HCT116 (cell line): ENCODE measurements around the gene CDK7. TPM values are rescaled to one million over a fixed set of nuclear protein-coding genes. Genes with fewer than 3 reads are reported as not detected.

Experiments
- ATAC-seq: fragments of 200-7000 bp; cut with Tn5 transposase; 2 replicates; pipeline ENCODE4 v1.9.1; 2020; ENCODE audit warnings: mild to moderate bottlenecking, moderate library complexity
- BruUV-seq: library from RNA; stranded (reverse); fragments of 400-500 nt; replicated peaks from 2 replicates; lab custom pipeline; 2021; lab: Mats Ljungman, UMichigan
- CTCF ChIA-PET: fragments of 300-600 bp; sonication (Branson Sonifier 250); formaldehyde crosslinking; loops from one replicate; lab custom pipeline; 2021; ENCODE audit warnings: antibody characterized with exemption; lab: Charles Lee
- POLR2A ChIA-PET: fragments of 300-600, 350-600 bp; sonication (Branson Sonifier 250); formaldehyde crosslinking; loops from one replicate; lab custom pipeline; 2021; ENCODE audit warnings: antibody characterized with exemption; lab: Charles Lee
- RAD21 ChIA-PET, 2 experiments: fragments of 300-600 bp; sonication (Branson Sonifier 250); formaldehyde crosslinking; loops; one replicate each; lab custom pipeline; 2023; ENCODE audit warnings: low total read pairs in 2 of 2; ENCODE audit not compliant: uncharacterized antibody in 2 of 2, unreplicated experiment in 2 of 2, low non-redundant PET in 1 of 2; lab: Charles Lee
- DNase-seq: peaks from one replicate; pipeline ENCODE4 v3.0.0-alpha.2; 2010; ENCODE audit warnings: low read depth, low spot score
- H2AFZ ChIP-seq: fragments of 200-600 bp; shearing (Covaris generic), sonication (generic); 2 replicates; pipeline ENCODE4 v1.6.1; 2017; ENCODE audit warnings: low read depth, mixed run types, mixed read lengths, antibody characterized with exemption, low read length; ENCODE audit not compliant: poor library complexity, severe bottlenecking
- H3K27ac ChIP-seq: 2 replicates; pipeline ENCODE4 v1.5.1; 2012; ENCODE audit warnings: low read depth, low read length
- H3K27me3 ChIP-seq: fragments of 200-600 bp; sonication (generic); 2 replicates; pipeline ENCODE4 v1.6.1; 2016; ENCODE audit warnings: mixed run types, low read length, mixed read lengths; ENCODE audit not compliant: insufficient read depth
- H3K36me3 ChIP-seq, 2 experiments: fragments of 200-500 bp in 1 of 2; fragments of 200-600 bp in 1 of 2; sonication (Bioruptor generic) in 1 of 2; sonication (generic) in 1 of 2; 2 replicates each; pipeline versions ENCODE4 v1.5.1 to v1.6.1; 2014 to 2016; ENCODE audit warnings: low read length in 2 of 2, inconsistent platforms in 1 of 2, mixed read lengths in 1 of 2, mixed run types in 1 of 2; ENCODE audit not compliant: insufficient read depth in 2 of 2, control insufficient read depth in 1 of 2
- H3K4me1 ChIP-seq, 2 experiments: fragments of 200-600 bp in 1 of 2; sonication (generic) in 1 of 2; 2 replicates each; pipeline versions ENCODE4 v1.5.1 to v1.6.1; 2012 to 2017; ENCODE audit warnings: low read length in 2 of 2, inconsistent platforms in 1 of 2, mild to moderate bottlenecking in 1 of 2, mixed read lengths in 1 of 2, mixed run types in 1 of 2, moderate library complexity in 1 of 2; ENCODE audit not compliant: insufficient read depth in 2 of 2, control insufficient read depth in 1 of 2
- H3K4me2 ChIP-seq: fragments of 200-600 bp; sonication (generic); 2 replicates; pipeline ENCODE4 v1.6.1; 2017; ENCODE audit warnings: mixed run types, low read length, mixed read lengths
- H3K4me3 ChIP-seq, 2 experiments: fragments of 200-600 bp in 1 of 2; sonication (generic) in 1 of 2; replicated peaks in 1 of 2; 2 replicates each; pipeline ENCODE4 v1.5.1; 2011 to 2016; ENCODE audit warnings: low read length in 2 of 2, control low read depth in 1 of 2, low read depth in 1 of 2, mild to moderate bottlenecking in 1 of 2, mixed read lengths in 1 of 2, mixed run types in 1 of 2
- H3K79me2 ChIP-seq: fragments of 200-600 bp; sonication (generic); 2 replicates; pipeline ENCODE4 v1.6.1; 2017; ENCODE audit warnings: mild to moderate bottlenecking, mixed run types, low read length, moderate library complexity, mixed read lengths; ENCODE audit not compliant: insufficient read depth
- H3K9ac ChIP-seq: fragments of 200-600 bp; sonication (generic); 2 replicates; pipeline ENCODE4 v1.6.1; 2016; ENCODE audit warnings: low read length, mixed read lengths
- H3K9me2 ChIP-seq: fragments of 200-600 bp; sonication (generic), shearing (Covaris generic); 2 replicates; pipeline ENCODE4 v1.6.1; 2017; ENCODE audit warnings: mixed run types, mild to moderate bottlenecking, moderate library complexity; ENCODE audit not compliant: insufficient read depth
- H3K9me3 ChIP-seq, 2 experiments: fragments of 200-500 bp in 1 of 2; fragments of 200-600 bp in 1 of 2; sonication (Bioruptor generic) in 1 of 2; sonication (generic) in 1 of 2; 2 replicates each; pipeline ENCODE4 v1.6.1; 2014 to 2017; ENCODE audit warnings: low read length in 2 of 2, mixed read lengths in 2 of 2, inconsistent platforms in 1 of 2, low read depth in 1 of 2, mild to moderate bottlenecking in 1 of 2, mixed run types in 1 of 2, moderate library complexity in 1 of 2; ENCODE audit not compliant: control insufficient read depth in 1 of 2, insufficient read depth in 1 of 2
- H4K20me1 ChIP-seq: fragments of 200-600 bp; sonication (generic), shearing (Covaris generic); 2 replicates; pipeline ENCODE4 v1.6.1; 2017; ENCODE audit warnings: mixed run types, mild to moderate bottlenecking, moderate library complexity; ENCODE audit not compliant: insufficient read depth
- ELF1 ChIP-seq: IDR thresholded peaks from 2 replicates; pipeline ENCODE4 v1.6.1; 2012; ENCODE audit warnings: low read depth, borderline replicate concordance
- EZH2 ChIP-seq: fragments of 200-600 bp; sonication (generic); IDR thresholded peaks from 2 replicates; pipeline ENCODE4 v1.6.1; 2017; ENCODE audit warnings: antibody characterized with exemption, mixed run types
- EZH2phosphoT487 ChIP-seq: fragments of 200-600 bp; IDR thresholded peaks from 2 replicates; pipeline ENCODE4 v1.6.1; 2018; ENCODE audit warnings: antibody characterized with exemption, borderline replicate concordance
- JUND ChIP-seq: IDR thresholded peaks from 2 replicates; pipeline ENCODE4 v1.6.1; 2012
- POLR2A ChIP-seq: IDR thresholded peaks from 2 replicates; pipeline ENCODE4 v1.7.0; 2011; ENCODE audit warnings: borderline replicate concordance; ENCODE audit not compliant: insufficient read depth, insufficient read length; ENCODE audit errors: extremely low read depth
- SIN3A ChIP-seq: IDR thresholded peaks from 2 replicates; pipeline ENCODE4 v1.6.1; 2012; ENCODE audit warnings: low read depth
- SRF ChIP-seq: IDR thresholded peaks from 2 replicates; pipeline ENCODE4 v1.6.1; 2012; ENCODE audit warnings: low read depth
- TCF7L2 ChIP-seq: IDR thresholded peaks from 2 replicates; pipeline ENCODE4 v1.7.0; 2011; ENCODE audit warnings: borderline replicate concordance, inconsistent platforms; ENCODE audit not compliant: insufficient read depth, insufficient read length; ENCODE audit errors: extremely low read depth
- YY1 ChIP-seq: IDR thresholded peaks from 2 replicates; pipeline ENCODE4 v1.6.1; 2011; ENCODE audit warnings: low read length, low read depth, moderate library complexity, mild to moderate bottlenecking; ENCODE audit not compliant: insufficient replicate concordance; ENCODE audit errors: extremely low read depth
- intact Hi-C: fragments of 100-400 bp; cut with micrococcal nuclease; formaldehyde crosslinking; loops from 2 replicates; pipeline ENCODE4 v1.10.0; 2022
- total RNA-seq: library from RNA; stranded (reverse); gene quantifications from one replicate; pipeline ENCODE4 v1.2.1, GENCODE V29; 2021; ENCODE audit not compliant: unreplicated experiment
- TF ChIP-seq, protein P1 (sequence below), 3 experiments: fragments of 200-600 bp in 1 of 3; sonication (generic) in 1 of 3; IDR thresholded peaks in 2 of 3; conservative IDR thresholded peaks in 1 of 3; 2 replicates each; pipeline ENCODE4 v1.5.1; 2012 to 2017; ENCODE audit warnings: low read depth in 2 of 3, low read length in 2 of 3, antibody characterized with exemption in 1 of 3, borderline replicate concordance in 1 of 3, control low read depth in 1 of 3, mild to moderate bottlenecking in 1 of 3, mixed read lengths in 1 of 3, mixed run types in 1 of 3, moderate library complexity in 1 of 3; ENCODE audit not compliant: insufficient read depth in 1 of 3
- TF ChIP-seq, protein P2 (sequence below): IDR thresholded peaks from 2 replicates; pipeline ENCODE4 v1.6.1; 2012; ENCODE audit warnings: low read depth
- TF ChIP-seq, protein P3 (sequence below): IDR thresholded peaks from 2 replicates; pipeline ENCODE4 v1.6.1; 2012

The CDK7 gene
- total RNA-seq, 1 experiment from 2014 or later, result 67.0 TPM

DNA sequence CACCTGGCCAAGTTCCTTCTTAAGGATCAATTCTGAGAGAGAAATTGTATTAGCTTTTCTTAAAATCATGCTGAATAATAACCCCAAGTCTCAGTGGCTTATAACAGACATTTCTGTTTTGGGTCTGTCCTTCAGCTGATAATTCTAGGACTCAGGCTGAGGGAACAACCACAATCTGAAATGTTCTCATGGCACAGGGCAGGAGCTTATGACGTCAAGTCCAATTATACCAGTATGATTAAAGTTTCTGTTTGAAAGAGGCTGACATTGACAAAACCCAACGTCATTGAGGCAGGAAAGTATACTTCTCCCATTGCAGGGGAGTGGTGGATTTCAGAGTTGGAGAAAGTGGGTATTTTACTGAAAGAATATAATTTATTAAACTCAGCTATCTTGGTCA lies 23.5 kb upstream of the CDK7 start:
- DNase-seq (no peak), ATAC-seq (no peak)
- no peaks in the 10 kb centered on the region; the same call in 1 of the 2 replicates for H4K20me1 ChIP-seq
- no peak overlapping the region for H2AFZ ChIP-seq
- H3K4me3 ChIP-seq, result no peak overlapping the region
- RAD21 ChIA-PET, result no interaction called here
- H3K9me2 ChIP-seq, result no peaks in the 10 kb centered on the region
- TF ChIP-seq, protein P1, sequence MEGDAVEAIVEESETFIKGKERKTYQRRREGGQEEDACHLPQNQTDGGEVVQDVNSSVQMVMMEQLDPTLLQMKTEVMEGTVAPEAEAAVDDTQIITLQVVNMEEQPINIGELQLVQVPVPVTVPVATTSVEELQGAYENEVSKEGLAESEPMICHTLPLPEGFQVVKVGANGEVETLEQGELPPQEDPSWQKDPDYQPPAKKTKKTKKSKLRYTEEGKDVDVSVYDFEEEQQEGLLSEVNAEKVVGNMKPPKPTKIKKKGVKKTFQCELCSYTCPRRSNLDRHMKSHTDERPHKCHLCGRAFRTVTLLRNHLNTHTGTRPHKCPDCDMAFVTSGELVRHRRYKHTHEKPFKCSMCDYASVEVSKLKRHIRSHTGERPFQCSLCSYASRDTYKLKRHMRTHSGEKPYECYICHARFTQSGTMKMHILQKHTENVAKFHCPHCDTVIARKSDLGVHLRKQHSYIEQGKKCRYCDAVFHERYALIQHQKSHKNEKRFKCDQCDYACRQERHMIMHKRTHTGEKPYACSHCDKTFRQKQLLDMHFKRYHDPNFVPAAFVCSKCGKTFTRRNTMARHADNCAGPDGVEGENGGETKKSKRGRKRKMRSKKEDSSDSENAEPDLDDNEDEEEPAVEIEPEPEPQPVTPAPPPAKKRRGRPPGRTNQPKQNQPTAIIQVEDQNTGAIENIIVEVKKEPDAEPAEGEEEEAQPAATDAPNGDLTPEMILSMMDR (IDR thresholded peaks at IDR 0.05 in 2 of 3, conservative IDR thresholded peaks at IDR 0.05 in 1 of 3; ENCODE audit: borderline replicate concordance in 1 of 3, insufficient read depth in 1 of 3, low read depth in 2 of 3, low read length in 2 of 3), result no peak
- TF ChIP-seq, protein P2, sequence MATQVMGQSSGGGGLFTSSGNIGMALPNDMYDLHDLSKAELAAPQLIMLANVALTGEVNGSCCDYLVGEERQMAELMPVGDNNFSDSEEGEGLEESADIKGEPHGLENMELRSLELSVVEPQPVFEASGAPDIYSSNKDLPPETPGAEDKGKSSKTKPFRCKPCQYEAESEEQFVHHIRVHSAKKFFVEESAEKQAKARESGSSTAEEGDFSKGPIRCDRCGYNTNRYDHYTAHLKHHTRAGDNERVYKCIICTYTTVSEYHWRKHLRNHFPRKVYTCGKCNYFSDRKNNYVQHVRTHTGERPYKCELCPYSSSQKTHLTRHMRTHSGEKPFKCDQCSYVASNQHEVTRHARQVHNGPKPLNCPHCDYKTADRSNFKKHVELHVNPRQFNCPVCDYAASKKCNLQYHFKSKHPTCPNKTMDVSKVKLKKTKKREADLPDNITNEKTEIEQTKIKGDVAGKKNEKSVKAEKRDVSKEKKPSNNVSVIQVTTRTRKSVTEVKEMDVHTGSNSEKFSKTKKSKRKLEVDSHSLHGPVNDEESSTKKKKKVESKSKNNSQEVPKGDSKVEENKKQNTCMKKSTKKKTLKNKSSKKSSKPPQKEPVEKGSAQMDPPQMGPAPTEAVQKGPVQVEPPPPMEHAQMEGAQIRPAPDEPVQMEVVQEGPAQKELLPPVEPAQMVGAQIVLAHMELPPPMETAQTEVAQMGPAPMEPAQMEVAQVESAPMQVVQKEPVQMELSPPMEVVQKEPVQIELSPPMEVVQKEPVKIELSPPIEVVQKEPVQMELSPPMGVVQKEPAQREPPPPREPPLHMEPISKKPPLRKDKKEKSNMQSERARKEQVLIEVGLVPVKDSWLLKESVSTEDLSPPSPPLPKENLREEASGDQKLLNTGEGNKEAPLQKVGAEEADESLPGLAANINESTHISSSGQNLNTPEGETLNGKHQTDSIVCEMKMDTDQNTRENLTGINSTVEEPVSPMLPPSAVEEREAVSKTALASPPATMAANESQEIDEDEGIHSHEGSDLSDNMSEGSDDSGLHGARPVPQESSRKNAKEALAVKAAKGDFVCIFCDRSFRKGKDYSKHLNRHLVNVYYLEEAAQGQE, result no peak
- no peak for TF ChIP-seq SIN3A
- TF ChIP-seq EZH2, result no peak
- no peak for TF ChIP-seq JUND
- TF ChIP-seq TCF7L2, result no peak
- TF ChIP-seq EZH2phosphoT487, result no peak
- no peak for TF ChIP-seq SRF
- TF ChIP-seq, protein P3, sequence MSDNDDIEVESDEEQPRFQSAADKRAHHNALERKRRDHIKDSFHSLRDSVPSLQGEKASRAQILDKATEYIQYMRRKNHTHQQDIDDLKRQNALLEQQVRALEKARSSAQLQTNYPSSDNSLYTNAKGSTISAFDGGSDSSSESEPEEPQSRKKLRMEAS, result no peak
- no peak for TF ChIP-seq POLR2A
- no peak for TF ChIP-seq YY1
- no peak for TF ChIP-seq ELF1
- no TSS peak for BruUV-seq
- H3K79me2 ChIP-seq, result no peaks in the 10 kb centered on the region
- H3K4me1 ChIP-seq, result peaks cover 8 to 14% of the 10 kb centered on the region in 2 experiments
- H3K27me3 ChIP-seq, result no peaks in the 10 kb centered on the region
- intact Hi-C loops, result loop anchor here (10.0 kb wide), 1 partner anchor 116 kb away; the partner anchor contains the start of gene SLC30A5
- H3K4me2 ChIP-seq, result no peak overlapping the region
- CTCF ChIA-PET, result no interaction called here
- POLR2A ChIA-PET, result no interaction called here
- H3K36me3 ChIP-seq, result peaks cover 0 to 9% of the 10 kb centered on the region in 2 experiments; a peak in 2 of 4 replicates
- no peak overlapping the region for H3K9ac ChIP-seq
- H3K9me3 ChIP-seq, result no peaks in the 10 kb centered on the region
- no peak overlapping the region for H3K27ac ChIP-seq
